ENCODE results near the gene CLCN2.
A peak's percentile ranks its signal among the peaks of the same experiment; 100 is the strongest.

CLCN2 gene

GRCh38 chr3:184366619-184367289, 5.3 kb upstream of the CLCN2 start:
- Histone ChIP-seq H4K5ac (ENCODE audit: low read length) (no peak overlapping the region), H3K9ac (ENCODE audit: low read length) (no peak overlapping the region), H3K4ac (ENCODE audit: low read depth, low read length) (no peak overlapping the region), H3K4me3 (ENCODE audit: low read length) (no peak overlapping the region), H3K18ac (ENCODE audit: low read length) (no peak overlapping the region), H2AK5ac (ENCODE audit: low read length) (no peak overlapping the region), H3K4me1 (ENCODE audit: control insufficient read depth, low read depth, low read length) (peaks cover 3% of the 10 kb centered on the region), H3K36me3 (ENCODE audit: control insufficient read depth, insufficient read depth, low read length) (peaks cover 10% of the 10 kb centered on the region), H3K79me1 (ENCODE audit: low read length) (peaks cover 8% of the 10 kb centered on the region), H3K27ac (ENCODE audit: low read depth, low read length) (no peak overlapping the region), H2BK5ac (ENCODE audit: low read length) (no peak overlapping the region), H2BK15ac (replicated peaks; ENCODE audit: low read depth) (no peak overlapping the region), H3K27me3 (ENCODE audit: insufficient read depth, low read length, poor library complexity) (no peaks in the 10 kb centered on the region), H3K23ac (ENCODE audit: low read length) (no peak overlapping the region), H3K4me2 (ENCODE audit: low read length) (no peak overlapping the region), H3K56ac (ENCODE audit: low read length) (no peak overlapping the region), H3K79me2 (ENCODE audit: control insufficient read depth, insufficient read depth, low read length) (peaks cover 11% of the 10 kb centered on the region), H2BK120ac (ENCODE audit: low read depth, low read length) (no peak overlapping the region), H4K8ac (ENCODE audit: low read depth, low read length) (no peak overlapping the region)
- no CpG with 5 or more reads among the region's 5 CpGs for WGBS (ENCODE audit: extremely low coverage, insufficient coverage, low lambda C conversion rate)
- no peak for DNase-seq

DNA sequence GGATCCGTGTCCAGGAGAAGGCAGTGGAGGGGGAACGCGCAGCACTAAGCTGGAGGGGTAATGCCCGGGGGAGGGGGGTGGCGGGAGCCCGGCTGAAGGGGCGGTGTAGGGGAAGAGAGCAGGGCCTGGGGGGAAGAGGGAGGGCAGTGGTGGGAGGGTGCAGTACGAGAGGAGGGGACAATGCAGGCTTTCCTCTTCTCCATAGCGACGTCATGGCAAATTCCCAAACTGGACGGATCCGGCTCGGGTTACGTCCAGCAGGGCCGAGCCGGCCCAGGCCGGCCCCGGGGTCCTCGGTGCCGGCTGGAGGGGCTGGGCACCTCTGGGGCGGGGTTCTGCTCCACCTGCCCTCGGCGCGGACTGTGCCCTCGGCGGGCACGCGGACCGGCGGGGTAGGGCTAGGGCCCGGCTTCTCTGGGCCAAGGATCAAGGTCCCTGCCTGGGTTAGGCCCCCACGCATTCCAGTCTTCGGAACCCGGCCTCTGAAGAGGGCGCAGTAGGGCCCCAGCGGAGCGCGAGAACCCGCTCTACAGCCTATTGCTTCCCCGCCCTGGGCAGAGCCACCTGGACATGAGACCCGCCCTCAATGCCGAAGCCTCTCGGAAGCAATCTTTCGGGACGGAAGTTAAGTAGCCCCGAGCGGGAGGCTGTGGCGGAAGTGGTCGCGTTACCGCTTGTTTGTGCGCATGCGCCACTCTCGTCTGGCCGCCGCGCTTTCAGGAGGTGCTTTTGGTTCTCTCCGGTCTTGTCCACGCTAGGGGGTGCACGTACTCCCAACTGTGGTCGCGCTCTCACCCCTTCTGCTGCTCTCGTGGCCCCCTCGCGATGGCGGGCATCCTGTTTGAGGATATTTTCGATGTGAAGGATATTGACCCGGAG, 1.5 kb upstream of the CLCN2 start:
- Histone ChIP-seq H2AK5ac (ENCODE audit: low read length) (no peak overlapping the region), H3K56ac (ENCODE audit: low read length) (peak overlapping the region; percentile 99), H2BK120ac (ENCODE audit: low read depth, low read length) (no peak overlapping the region), H3K4ac (ENCODE audit: low read depth, low read length) (peak overlapping the region; percentile 71), H4K5ac (ENCODE audit: low read length) (no peak overlapping the region), H3K79me1 (ENCODE audit: low read length) (peaks cover 12% of the 10 kb centered on the region), H3K18ac (ENCODE audit: low read length) (peak overlapping the region; percentile 88), H3K27me3 (ENCODE audit: insufficient read depth, low read length, poor library complexity) (no peaks in the 10 kb centered on the region), H3K4me3 (ENCODE audit: low read length) (peak overlapping the region; percentile 91), H2BK15ac (replicated peaks; ENCODE audit: low read depth) (no peak overlapping the region), H3K79me2 (ENCODE audit: control insufficient read depth, insufficient read depth, low read length) (peaks cover 11% of the 10 kb centered on the region), H3K36me3 (ENCODE audit: control insufficient read depth, insufficient read depth, low read length) (peaks cover 7% of the 10 kb centered on the region), H4K8ac (ENCODE audit: low read depth, low read length) (no peak overlapping the region), H3K9ac (ENCODE audit: low read length) (peak overlapping the region; percentile 95), H3K27ac (ENCODE audit: low read depth, low read length) (peak overlapping the region; percentile 98), H3K23ac (ENCODE audit: low read length) (peak overlapping the region; percentile 66), H3K4me1 (ENCODE audit: control insufficient read depth, low read depth, low read length) (peaks cover 11% of the 10 kb centered on the region), H2BK5ac (ENCODE audit: low read length) (peak overlapping the region; percentile 63), H3K4me2 (ENCODE audit: low read length) (peak overlapping the region; percentile 87)
- peak; percentile 99 for DNase-seq
- no CpG with 5 or more reads among the region's 68 CpGs for WGBS (ENCODE audit: extremely low coverage, insufficient coverage, low lambda C conversion rate)

- peaks cover 12% of the 10 kb centered on the region for H3K79me1 ChIP-seq (ENCODE audit: low read length)
- H3K23ac ChIP-seq (ENCODE audit: low read length): peak overlapping the region; percentile 72
- H3K36me3 ChIP-seq (ENCODE audit: control insufficient read depth, insufficient read depth, low read length): peaks cover 5% of the 10 kb centered on the region
- no peak overlapping the region for H2BK15ac ChIP-seq (replicated peaks; ENCODE audit: low read depth)
- peak; percentile 72 for DNase-seq
- H3K18ac ChIP-seq (ENCODE audit: low read length): peak overlapping the region; percentile 88
- H3K27me3 ChIP-seq (ENCODE audit: insufficient read depth, low read length, poor library complexity): no peaks in the 10 kb centered on the region
- H2BK120ac ChIP-seq (ENCODE audit: low read depth, low read length): no peak overlapping the region
- peak overlapping the region; percentile 74 for H3K4me2 ChIP-seq (ENCODE audit: low read length)
- H3K27ac ChIP-seq (ENCODE audit: low read depth, low read length): peak overlapping the region; percentile 98
- no CpG with 5 or more reads among the region's 38 CpGs for WGBS (ENCODE audit: extremely low coverage, insufficient coverage, low lambda C conversion rate)
- H3K56ac ChIP-seq (ENCODE audit: low read length): peak overlapping the region; percentile 99
- peaks cover 11% of the 10 kb centered on the region for H3K4me1 ChIP-seq (ENCODE audit: control insufficient read depth, low read depth, low read length)
- H3K79me2 ChIP-seq (ENCODE audit: control insufficient read depth, insufficient read depth, low read length): peaks cover 11% of the 10 kb centered on the region
- peak overlapping the region; percentile 70 for H3K4me3 ChIP-seq (ENCODE audit: low read length)
- no peak overlapping the region for H4K5ac ChIP-seq (ENCODE audit: low read length)
- peak overlapping the region; percentile 38 for H3K4ac ChIP-seq (ENCODE audit: low read depth, low read length)
- H2AK5ac ChIP-seq (ENCODE audit: low read length): no peak overlapping the region
- peak overlapping the region; percentile 92 for H3K9ac ChIP-seq (ENCODE audit: low read length)
- H4K8ac ChIP-seq (ENCODE audit: low read depth, low read length): no peak overlapping the region
- H2BK5ac ChIP-seq (ENCODE audit: low read length): peak overlapping the region; percentile 30
Observed at GRCh38 chr3:184361932-184362667, 695 bp upstream of the CLCN2 start.

GRCh38 chr3:184360929-184361531, 375 bp downstream of the CLCN2 start:
- peak overlapping the region; percentile 55 for H3K18ac ChIP-seq (ENCODE audit: low read length)
- no peak overlapping the region for H4K5ac ChIP-seq (ENCODE audit: low read length)
- peaks cover 11% of the 10 kb centered on the region for H3K4me1 ChIP-seq (ENCODE audit: control insufficient read depth, low read depth, low read length)
- WGBS (ENCODE audit: extremely low coverage, insufficient coverage, low lambda C conversion rate): no CpG with 5 or more reads among the region's 24 CpGs
- H3K9ac ChIP-seq (ENCODE audit: low read length): peak overlapping the region; percentile 92
- H2BK120ac ChIP-seq (ENCODE audit: low read depth, low read length): no peak overlapping the region
- peak overlapping the region; percentile 61 for H3K4me3 ChIP-seq (ENCODE audit: low read length)
- H2BK5ac ChIP-seq (ENCODE audit: low read length): peak overlapping the region; percentile 45
- H3K4me2 ChIP-seq (ENCODE audit: low read length): peak overlapping the region; percentile 91
- H3K23ac ChIP-seq (ENCODE audit: low read length): peak overlapping the region; percentile 68
- H3K27me3 ChIP-seq (ENCODE audit: insufficient read depth, low read length, poor library complexity): no peaks in the 10 kb centered on the region
- H4K8ac ChIP-seq (ENCODE audit: low read depth, low read length): no peak overlapping the region
- H3K79me2 ChIP-seq (ENCODE audit: control insufficient read depth, insufficient read depth, low read length): peaks cover 11% of the 10 kb centered on the region
- DNase-seq: no peak
- peaks cover 3% of the 10 kb centered on the region for H3K36me3 ChIP-seq (ENCODE audit: control insufficient read depth, insufficient read depth, low read length)
- peak overlapping the region; percentile 92 for H3K56ac ChIP-seq (ENCODE audit: low read length)
- H2BK15ac ChIP-seq (replicated peaks; ENCODE audit: low read depth): no peak overlapping the region
- H3K4ac ChIP-seq (ENCODE audit: low read depth, low read length): no peak overlapping the region
- H3K27ac ChIP-seq (ENCODE audit: low read depth, low read length): no peak overlapping the region
- peaks cover 9% of the 10 kb centered on the region for H3K79me1 ChIP-seq (ENCODE audit: low read length)
- H2AK5ac ChIP-seq (ENCODE audit: low read length): peak overlapping the region; percentile 54

DNA sequence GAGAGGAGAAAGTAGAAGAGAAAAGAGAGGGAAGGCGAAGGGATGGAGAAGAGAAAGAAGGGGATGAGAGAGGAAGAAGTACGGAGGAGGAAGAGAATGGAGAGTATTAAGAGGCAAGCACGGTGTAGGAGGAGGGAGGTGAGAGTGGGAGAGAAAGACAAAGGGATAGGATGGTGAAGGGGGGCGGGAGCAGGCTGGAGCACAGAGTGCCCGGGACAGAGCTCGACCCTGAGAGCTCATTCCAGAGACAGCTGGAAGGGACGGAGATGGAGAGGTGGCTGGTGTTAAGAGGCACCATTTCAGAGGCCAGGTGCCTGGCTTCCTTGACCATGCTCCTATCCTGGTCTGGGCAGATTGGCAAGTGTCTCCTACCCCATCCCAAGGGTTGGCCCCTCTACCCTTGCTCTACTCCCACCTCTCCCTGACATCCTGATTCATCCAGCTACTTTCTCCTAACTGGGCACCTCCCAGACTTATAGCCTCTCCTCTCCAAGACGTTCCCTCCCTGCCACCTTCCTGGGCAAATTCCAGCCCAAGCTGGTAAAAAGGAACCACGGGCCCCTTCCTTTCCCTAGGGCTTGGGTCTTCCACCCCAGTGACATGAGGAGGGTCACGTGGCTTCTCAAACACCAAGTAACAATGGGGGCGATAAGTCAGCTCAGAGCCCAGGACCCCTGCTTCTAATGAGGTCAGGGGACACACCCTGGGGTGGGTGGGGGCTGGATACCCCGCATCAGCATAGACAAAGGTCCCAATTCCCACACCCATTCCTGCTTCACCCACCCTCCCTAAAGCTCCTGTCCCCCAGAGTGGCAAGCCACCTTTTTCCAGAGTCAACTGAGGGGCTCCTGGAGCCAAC, 1.1 kb downstream of the CLCN2 start:
- Histone ChIP-seq H3K4me3 (ENCODE audit: low read length) (no peak overlapping the region), H2AK5ac (ENCODE audit: low read length) (no peak overlapping the region), H2BK15ac (replicated peaks; ENCODE audit: low read depth) (no peak overlapping the region), H3K36me3 (ENCODE audit: control insufficient read depth, insufficient read depth, low read length) (peaks cover 2% of the 10 kb centered on the region), H3K4ac (ENCODE audit: low read depth, low read length) (no peak overlapping the region), H3K27ac (ENCODE audit: low read depth, low read length) (no peak overlapping the region), H3K56ac (ENCODE audit: low read length) (peak overlapping the region; percentile 92), H3K27me3 (ENCODE audit: insufficient read depth, low read length, poor library complexity) (no peaks in the 10 kb centered on the region), H4K5ac (ENCODE audit: low read length) (no peak overlapping the region), H3K79me1 (ENCODE audit: low read length) (peaks cover 9% of the 10 kb centered on the region), H2BK5ac (ENCODE audit: low read length) (no peak overlapping the region), H3K9ac (ENCODE audit: low read length) (peak overlapping the region; percentile 92), H3K18ac (ENCODE audit: low read length) (no peak overlapping the region), H3K4me2 (ENCODE audit: low read length) (peak overlapping the region; percentile 91), H3K23ac (ENCODE audit: low read length) (no peak overlapping the region), H4K8ac (ENCODE audit: low read depth, low read length) (no peak overlapping the region), H2BK120ac (ENCODE audit: low read depth, low read length) (no peak overlapping the region), H3K4me1 (ENCODE audit: control insufficient read depth, low read depth, low read length) (peaks cover 11% of the 10 kb centered on the region), H3K79me2 (ENCODE audit: control insufficient read depth, insufficient read depth, low read length) (peaks cover 11% of the 10 kb centered on the region)
- DNase-seq: no peak
- WGBS (ENCODE audit: extremely low coverage, insufficient coverage, low lambda C conversion rate): 100% methylated on average over 3 of the region's 12 CpGs

All from mesendoderm (in vitro differentiated cells).